Activated CD8-positive, alpha-beta memory T cell treated with anti-CD3 and anti-CD28 coated beads, Interleukin-2, amount 50 U/mL, for 24 hours (primary cell): Measurements from ENCODE around the gene ADGRV1.
"Not testable (repeated sequence)": the region's sequence is repeated elsewhere in the genome, so short reads cannot be mapped to it uniquely, and the experiment has no call there.

Source experiments
- DNase-seq: peaks from one replicate; pipeline ENCODE4 v3.0.0-alpha.2; 2020; ENCODE audit errors: extremely low read depth

The ADGRV1 gene

DNA sequence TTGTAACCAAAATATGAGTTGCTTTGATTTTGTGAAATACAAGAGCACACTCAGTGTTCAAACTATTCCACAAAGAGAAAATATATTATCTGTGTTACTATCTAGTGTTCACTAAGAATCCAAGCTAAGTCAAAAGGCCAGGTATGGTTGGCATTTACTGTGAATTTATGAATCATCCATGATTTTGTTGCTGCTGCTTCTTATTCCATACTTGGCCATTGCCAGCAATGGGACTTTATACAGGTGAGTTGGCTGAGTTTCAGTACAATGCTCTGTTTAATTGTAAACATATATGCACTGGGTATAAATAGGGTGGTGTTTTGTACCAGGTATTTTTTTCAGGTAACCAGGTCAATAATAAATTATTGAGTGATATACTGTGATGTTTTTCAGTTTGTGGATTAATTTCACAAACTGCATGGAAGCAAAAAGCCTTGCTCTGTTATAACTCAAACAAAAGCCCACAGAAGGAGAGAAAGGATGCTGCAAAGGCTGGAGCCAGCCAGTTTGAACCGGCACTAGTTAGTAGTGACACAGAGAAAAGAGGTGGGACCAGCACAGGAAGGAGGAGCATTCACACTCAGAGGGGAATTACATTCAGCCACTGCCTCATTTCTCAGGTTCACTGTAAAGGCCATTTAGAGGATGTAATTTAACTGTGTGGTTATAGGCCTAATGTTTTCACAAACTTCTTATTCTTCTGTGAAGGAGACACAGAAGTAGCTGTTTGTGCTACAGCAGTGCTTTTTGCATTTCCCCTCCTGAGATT lies 381.8 kb downstream of the ADGRV1 start:
- peak; percentile 13 for DNase-seq

DNA sequence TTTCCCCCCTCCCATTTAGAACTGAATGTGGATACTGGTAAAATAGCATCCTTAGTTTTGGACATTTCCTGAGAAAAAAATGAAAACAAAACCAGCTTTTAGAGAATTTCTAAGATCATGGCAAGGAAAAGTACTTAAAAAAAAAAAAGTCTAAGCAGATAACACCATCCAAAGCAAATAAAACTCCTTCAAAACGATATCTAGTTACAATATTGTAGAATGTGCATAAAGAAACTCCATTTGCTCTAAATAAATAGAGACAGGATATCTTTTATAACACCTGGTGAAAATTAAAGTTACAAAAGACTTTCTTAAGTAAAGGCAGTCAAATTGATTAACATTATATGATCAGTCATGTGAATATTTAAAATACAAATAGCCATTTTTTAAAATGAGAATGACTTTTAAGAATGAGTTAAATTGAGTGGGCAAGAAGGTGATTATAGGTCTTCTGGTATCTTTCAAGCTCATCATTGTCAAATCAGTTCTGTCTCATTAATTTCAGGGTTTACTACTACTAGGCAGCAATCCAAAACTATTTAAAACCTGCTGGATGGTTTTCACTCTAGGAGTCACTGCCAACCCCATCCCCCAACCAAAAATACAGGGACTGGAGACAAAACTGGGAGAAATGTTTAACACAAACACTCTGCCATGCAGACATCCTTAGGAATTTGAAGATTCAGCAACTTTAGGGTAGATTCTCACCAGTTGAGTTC lies 382.6 kb downstream of the ADGRV1 start:
- DNase-seq: no peak

DNA sequence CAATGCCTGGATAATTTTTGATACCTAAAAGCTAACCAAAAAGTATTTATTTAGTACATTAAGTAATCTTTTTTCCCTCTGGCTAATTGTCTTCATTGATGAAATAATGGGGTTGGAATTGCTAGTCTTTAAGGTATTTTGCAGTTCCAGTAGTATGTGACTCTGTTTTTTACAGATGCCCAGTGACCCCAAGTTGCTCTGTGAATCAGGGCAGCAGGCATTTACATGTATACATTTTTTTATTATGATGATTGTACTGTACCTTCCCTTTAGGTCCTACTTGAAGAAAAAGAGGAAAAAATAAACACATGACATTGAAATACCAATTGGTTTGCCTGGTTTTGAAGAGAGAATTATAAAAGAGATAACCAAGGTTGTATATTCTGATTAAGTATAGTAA lies 385.5 kb downstream of the ADGRV1 start:
- DNase-seq: no peak

DNA sequence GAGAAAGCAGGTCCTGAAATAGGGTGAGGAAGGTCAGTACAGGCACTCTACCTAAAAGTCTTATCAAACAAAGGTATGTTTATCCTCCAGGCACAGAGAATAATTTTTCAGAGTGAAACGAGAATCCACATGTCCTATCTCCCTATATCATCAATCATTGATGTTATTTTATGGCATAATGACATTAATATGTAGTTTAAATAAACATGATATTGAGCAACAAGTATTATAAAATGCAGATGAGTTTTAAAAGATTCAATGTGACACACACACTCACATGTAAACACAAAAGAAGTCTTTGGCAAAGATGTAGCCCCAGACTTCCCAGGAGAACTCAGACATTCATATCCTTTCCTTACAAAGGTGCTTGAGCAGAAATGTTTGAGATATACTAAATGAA lies 389.1 kb downstream of the ADGRV1 start:
- no peak for DNase-seq

DNA sequence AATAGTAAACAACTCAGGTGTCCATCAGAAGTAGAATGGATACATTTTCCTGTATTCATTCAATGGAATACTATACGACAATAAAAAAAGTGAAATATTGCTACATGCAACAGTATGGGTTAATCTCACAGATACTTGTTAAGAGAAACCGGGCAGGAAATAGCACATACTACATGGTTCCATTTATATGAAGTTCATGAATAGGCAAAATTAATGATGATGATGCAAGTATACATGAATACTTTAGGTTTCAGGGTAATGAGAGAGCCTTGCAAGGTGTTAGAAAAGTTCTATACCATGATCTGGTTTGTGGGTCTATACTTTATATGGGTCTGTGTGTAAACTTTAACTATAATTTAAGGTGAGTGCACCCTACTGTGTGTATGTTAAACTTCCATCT lies 390.4 kb downstream of the ADGRV1 start:
- no peak for DNase-seq

DNA sequence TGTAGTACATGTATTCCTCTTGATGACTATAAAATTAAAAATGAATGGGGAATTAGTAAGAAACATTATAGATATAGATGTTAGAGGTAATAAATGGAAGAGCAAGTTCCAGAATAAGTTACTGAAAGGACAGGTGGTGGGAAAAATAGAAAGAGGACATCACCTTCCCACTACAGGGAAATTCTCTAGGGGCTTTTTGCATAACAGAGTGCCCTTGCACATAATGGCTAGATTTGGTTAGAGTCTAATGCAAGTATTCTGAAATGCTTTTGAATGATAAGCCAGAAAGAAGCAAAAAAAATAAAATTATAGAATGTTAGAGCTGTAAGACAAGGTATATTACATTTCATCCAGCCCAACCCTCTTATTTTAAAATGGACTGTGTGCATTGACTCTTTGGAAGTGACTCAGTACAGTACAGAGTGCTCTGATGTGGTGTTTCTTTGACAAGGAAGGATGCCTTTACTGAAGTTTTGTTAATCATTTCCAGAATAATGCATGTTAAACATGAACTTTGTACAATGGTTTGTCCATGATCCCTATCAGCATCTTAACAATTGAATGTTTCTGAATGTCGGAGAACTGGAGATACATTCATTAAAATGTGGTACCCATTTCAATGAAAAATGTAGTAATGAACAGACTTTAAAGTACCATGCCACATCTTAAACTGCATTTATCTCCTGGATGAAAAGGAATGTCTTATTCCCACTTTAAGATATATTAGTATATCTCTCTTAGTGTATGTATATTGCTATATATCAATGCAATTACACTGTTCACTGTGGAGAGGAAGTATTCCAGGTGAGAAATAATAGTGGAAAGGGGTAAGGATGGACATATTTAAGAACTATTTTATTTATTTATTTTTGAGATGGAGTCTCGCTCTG lies 391.1 kb downstream of the ADGRV1 start:
- no peak for DNase-seq

DNA sequence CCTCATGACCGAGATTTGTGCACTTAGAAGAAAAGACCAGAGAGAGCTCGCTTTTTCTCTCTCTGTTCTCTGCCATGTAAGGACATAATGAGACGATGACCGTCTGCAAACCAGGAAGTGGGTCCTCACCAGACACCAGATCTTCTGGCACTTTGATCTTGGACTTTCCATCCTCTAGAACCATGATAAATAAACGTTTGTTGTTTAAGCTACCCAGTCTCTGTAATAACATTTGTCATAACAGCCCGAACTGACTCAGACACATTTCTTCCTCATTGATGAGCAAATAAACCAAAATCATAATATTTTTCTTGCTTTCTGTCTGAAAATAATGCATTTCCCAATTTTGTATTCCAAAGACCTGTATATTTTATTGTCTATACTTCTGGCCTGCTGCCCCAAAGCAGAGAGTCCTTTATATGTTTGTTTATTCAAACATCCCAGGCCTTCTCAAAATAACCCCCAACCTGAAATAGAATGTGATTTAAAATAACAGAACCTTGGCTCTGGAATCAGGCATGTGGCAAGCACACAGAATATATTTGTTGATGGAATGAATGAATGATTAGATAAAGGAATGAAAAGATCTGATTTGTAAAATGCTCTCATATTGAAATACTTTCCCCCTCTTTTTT lies 396.5 kb downstream of the ADGRV1 start:
- no peak for DNase-seq

DNA sequence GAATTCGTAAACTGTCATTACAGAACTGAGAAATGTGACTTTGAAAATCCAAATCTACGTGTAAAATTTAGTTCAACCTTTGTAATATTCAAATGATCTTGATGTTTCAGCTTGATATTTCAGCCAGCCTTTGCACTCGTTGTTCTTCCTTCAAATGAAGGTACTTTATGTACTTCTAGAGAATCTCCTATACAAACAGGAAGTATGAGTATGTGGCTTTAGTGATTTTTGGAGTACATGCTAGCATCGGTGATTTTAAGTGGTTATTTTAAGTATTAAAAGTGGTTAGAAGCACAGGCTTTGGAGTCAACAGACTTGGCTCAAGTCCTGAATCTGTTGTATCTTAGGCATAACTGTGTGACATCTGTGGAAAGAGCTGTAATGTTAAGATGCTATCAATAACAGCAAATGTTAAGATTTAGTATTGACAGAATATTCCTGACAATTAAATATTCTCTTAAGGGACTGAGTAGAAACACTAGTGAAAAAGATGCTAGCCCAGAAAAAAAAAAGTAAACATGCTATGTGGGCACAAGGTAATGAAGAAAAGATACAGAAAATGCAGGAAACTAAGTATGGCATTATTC lies 398.0 kb downstream of the ADGRV1 start:
- no peak for DNase-seq

DNA sequence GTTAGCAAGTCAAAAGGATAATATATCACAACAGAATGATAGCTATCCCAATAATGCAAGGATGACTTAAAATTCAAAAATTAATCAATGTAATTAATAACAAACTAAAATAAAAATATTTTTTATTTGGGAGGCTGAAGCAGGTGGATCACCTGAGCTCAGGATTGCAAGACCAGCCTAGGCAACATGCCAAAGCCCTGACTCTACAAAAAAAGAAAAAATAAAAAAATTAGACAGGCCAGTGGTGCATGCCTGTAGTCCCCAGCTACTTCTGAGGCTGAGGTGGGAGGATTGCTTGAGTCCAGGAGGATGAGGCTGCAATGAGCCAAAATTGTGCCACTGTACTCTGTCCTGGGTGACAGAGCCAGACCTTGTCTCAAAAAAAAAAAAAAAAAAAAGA lies 399.3 kb downstream of the ADGRV1 start:
- no peak for DNase-seq

DNA sequence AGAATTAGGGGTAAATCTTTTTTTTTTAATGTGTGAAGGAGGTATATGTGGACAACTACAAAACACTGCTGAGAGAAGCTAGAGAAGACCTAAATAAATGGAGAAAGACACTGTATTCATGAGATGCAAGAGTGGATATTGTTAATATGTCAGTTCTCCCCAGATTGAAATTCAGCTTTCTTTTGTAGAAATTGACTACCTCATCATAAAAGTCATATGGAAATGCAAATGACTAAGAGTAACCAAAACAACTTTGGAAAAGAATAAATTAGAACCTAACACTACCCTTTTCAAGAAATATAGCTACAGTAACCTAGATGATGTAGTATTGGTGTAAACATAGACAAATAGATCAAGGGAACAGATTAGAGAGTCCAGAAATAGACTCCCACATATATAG lies 400.7 kb downstream of the ADGRV1 start:
- DNase-seq: no peak

DNA sequence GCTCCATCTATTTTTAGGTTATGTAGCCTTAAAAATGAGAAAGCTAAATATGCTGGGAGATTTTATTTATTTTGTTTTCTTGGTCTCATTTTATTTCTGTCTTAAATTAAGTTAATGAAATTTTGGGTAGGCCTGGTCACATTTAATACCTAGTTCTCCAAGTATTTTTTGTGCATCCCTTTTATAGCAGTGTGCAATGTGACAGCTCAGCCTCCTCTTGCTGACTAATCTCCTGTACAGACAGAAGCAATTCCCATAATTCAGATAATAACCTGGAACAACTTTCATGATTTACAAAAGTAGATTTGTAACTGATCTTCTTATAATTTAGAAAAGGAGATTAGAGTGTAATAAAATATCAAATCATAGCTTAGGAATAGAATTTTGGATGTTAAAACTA lies 403.9 kb downstream of the ADGRV1 start:
- DNase-seq: no peak

DNA sequence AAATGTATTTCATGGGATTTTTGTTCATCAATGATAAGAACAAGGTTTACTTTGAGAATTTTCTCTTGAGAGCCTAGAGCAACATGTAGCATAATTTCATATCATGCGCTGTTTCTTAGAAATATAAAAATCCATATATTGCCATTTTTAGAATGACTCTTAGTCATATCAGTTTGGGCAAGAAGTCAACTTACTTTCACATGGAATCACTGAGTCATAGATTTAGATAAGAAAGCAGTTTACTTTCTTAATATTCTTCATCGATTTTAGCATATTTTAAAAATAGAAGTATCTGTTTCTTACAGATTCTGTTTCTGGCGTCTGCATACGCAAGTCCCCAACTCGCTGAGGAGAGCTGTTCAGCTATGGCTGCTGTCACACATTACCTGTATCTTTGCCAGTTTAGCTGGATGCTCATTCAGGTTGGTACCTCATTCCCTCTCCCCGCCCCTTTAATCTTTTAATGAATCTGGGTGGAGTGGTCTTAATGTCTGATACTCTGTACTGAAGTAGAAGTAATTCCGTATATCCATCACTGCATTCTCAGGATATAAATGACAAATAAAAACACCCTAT lies 406.6 kb downstream of the ADGRV1 start:
- DNase-seq: no peak

DNA sequence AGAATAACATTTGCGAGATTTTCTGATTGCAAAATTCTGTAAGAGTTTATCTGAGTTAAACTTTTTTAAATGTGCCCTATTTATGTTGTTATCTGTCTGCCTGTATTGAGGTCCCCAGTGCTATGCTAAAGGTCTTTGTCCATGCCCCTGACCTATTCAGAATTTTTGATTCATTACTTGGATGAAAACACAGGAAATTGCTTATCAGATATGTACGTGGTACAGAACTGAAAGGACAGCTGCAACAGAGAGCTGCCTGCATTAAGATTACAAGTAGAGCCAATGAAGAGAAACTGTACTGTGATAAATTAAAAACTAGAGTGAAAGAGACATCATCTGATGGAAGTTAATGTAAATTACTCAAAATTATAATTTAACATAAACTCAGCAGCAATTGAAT lies 408.8 kb downstream of the ADGRV1 start:
- DNase-seq: no peak

DNA sequence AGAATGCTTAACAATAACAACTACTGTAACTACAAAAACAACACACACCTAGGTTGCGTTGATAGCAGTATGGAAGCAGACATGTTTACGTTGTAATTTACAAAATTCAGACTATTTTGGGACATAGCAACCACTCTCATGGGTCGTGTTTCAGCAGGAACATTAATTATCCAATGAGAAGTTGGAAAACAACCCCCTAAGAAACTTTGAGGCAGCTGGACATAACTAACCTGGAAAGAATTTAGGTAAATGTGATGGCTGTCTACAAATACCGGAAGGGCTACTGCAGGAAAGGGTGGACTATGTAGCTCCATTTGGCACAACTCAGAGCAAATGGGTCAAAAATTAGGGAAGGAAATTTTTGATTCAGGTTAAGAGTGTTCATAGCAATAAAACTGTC lies 409.3 kb downstream of the ADGRV1 start:
- DNase-seq: no peak

DNA sequence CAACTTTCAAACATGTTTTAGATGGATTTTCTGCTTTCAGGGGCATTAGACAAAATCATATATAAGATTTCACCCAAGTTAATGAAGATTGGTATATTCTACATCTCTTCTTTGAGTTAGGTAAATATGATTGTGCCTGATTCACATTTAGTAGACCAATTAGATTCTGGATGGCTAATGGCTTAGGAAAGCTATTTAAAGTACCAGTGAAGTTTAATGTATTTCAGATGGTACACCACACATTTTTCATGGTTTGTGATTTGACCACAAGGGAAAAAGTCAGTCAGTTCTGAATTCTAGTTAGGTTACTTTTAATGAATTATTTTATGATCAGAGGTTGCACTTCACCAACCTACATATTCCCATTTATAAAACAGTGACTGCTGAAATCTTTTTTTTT lies 409.7 kb downstream of the ADGRV1 start:
- no peak for DNase-seq

DNA sequence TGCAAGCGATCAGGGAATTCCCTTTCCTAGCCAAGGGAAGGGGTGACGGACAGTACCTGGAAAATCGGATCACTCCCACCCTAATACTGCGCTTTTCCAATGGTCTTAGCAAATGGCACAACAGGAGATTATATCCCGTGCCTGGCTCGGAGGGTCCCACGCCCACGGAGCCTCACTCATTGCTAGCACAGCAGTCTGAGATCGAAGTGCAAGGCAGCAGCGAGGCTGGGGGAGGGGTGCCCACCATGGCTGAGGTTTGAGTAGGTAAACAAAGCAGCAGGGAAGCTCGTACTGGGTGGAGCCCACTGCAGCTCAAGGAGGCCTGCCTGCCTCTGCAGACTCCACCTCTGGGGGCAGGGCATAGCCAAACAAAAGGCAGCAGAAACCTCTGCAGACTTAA lies 411.3 kb downstream of the ADGRV1 start:
- DNase-seq: not testable (repeated sequence)

DNA sequence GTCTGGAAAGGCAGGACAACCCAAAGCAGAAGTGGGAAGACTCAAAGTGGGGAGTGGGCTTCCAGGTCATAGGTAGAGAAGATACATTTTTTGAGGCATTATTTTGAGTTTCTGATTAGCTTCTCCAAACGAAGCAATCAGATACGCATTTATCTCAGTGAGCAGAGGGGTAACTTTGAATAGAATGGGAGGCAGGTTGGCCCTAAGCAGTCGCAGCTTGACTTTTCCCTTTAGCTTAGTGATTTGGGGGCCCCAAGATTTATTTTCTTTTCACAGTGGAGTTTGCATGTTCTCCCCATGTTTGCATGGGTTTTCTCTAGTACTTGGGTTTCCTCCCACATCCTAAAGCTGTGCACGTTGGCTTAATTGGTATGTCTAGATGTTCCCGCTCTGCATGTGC lies 422.6 kb downstream of the ADGRV1 start:
- DNase-seq: no peak

DNA sequence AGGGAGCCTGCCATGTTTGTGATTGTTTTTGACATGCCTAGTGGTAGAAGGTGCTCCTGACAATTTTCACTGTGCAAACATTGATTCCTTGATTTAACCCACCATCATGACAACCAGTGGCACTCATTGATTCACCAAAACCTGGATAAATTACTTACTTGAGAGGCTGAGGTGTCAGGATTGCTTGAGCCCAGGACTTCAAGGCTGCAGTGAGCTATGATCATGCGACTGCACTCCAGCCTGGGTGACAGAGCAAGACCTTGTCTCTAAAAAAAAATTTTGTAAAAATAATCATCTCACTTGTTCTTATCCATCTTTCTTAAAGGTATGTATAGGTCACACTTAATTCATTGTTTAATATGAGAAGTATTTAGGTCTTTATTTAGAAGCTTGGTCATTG lies 423.2 kb downstream of the ADGRV1 start:
- DNase-seq: no peak

DNA sequence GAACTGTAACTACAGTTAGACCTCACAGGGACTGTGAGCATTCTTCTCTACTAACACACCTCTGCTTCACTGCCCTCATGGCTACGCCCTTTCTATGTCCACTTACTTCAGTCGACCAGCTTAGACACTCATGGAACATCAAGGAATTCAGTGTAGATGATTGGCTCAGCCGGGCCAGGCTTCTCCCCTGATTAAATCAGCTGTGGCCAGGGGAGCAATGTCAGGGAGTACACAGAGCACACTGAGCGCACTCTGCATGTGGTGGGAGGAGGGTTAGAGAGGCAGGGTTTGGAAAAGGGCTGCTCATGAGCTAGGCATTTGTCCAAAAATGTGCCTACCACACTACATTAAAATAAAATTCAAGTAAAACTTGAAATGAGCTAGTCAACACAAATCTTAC lies 424.0 kb downstream of the ADGRV1 start:
- no peak for DNase-seq

DNA sequence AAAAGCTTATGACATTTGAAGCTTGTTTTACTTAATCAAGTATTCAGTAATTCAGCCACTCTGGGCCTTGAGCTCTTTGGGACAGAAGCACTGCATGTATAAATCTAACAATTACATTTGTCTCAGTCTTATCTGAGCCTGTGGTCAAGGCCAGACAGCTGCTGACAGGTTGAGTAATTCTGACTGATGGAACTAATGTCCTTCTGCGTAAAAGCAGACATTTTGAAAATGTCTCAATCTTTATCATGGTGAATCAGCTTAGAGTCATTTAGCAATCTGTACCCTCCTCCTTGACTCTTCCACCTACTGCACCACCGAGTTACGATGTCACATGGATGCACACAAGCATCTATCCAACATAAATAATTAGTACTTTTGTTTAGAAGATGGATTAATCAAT lies 424.6 kb downstream of the ADGRV1 start:
- DNase-seq: no peak

DNA sequence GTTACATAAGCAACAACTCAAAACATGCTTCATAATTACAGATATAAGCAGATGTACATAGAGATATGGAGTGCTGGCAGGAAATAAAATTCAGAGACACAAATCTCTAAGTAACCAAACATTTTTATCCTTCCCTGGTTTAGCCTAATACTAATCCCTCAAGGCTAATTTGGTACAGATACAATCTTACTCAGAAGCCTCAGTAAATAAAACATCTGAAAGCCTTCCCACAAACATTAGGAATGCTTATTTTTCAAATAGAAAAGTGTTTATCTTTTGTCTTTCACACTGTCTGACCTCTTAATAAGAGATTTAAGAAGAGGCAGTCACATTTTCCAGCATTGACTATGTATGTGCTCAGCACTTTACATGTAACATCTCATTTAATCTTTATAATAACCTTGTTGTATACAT lies 425.1 kb downstream of the ADGRV1 start:
- DNase-seq: no peak
